HEK293 (cell line): ENCODE data around the gene MN1.

Experiments
- CTCF ChIA-PET: fragments of 350-600 bp; formaldehyde crosslinking; extraction: SDS; loops from one replicate; lab custom pipeline; 2021; ENCODE audit warnings: antibody characterized with exemption; lab: Yijun Ruan, JAX
- POLR2A ChIA-PET: fragments of 300-600 bp; formaldehyde crosslinking; extraction: SDS; loops from one replicate; lab custom pipeline; 2020; ENCODE audit warnings: antibody characterized with exemption, inconsistent platforms; lab: Yijun Ruan, JAX
- H3K27ac ChIP-seq: fragments of 200-500 bp; sonication (Bioruptor generic); 2 replicates; pipeline ENCODE4 v1.5.1; 2014; ENCODE audit warnings: low read depth, low read length, control low read depth, inconsistent platforms; ENCODE audit errors: extremely low read depth
- H3K36me3 ChIP-seq, 2 experiments: fragments of 200-500 bp in 1 of 2; sonication (Bioruptor generic) in 1 of 2; 1 replicate in 1 of 2; 2 replicates in 1 of 2; pipeline ENCODE4 v1.5.1; 2014 to 2017; ENCODE audit warnings: inconsistent platforms in 2 of 2, low read length in 2 of 2; ENCODE audit not compliant: control insufficient read depth in 2 of 2, insufficient read depth in 1 of 2
- H3K4me1 ChIP-seq: fragments of 200-500 bp; sonication (Bioruptor generic); 2 replicates; pipeline ENCODE4 v1.5.1; 2014; ENCODE audit warnings: mild to moderate bottlenecking, low read length, inconsistent platforms; ENCODE audit not compliant: control insufficient read depth, insufficient read depth
- H3K4me3 ChIP-seq: 2 replicates; pipeline ENCODE4 v1.5.1; 2011; ENCODE audit warnings: low read depth, mild to moderate bottlenecking, control low read depth, low read length, moderate library complexity
- H3K9me3 ChIP-seq: fragments of 200-500 bp; sonication (Bioruptor generic); 2 replicates; pipeline ENCODE4 v1.5.1; 2014; ENCODE audit warnings: low read depth, low read length, inconsistent platforms; ENCODE audit not compliant: control insufficient read depth, insufficient read depth
- KLF16 ChIP-seq: fragments of 450-650 bp; formaldehyde crosslinking; IDR thresholded peaks from 2 replicates; pipeline ENCODE4 v1.5.1; 2017; ENCODE audit warnings: missing biosample characterization, missing genetic modification characterization
- SCRT1 ChIP-seq: fragments of 450-650 bp; formaldehyde crosslinking; IDR thresholded peaks from 2 replicates; pipeline ENCODE4 v1.5.1; 2016; ENCODE audit warnings: missing biosample characterization, missing genetic modification characterization, borderline replicate concordance
- SP3 ChIP-seq: fragments of 450-650 bp; formaldehyde crosslinking; IDR thresholded peaks from 2 replicates; pipeline ENCODE4 v1.5.1; 2016; ENCODE audit warnings: missing biosample characterization, missing genetic modification characterization
- TCF7L2 ChIP-seq: IDR thresholded peaks from 2 replicates; pipeline ENCODE4 v1.6.1; 2011; ENCODE audit warnings: low read depth, mild to moderate bottlenecking, inconsistent platforms, low read length, moderate library complexity, borderline replicate concordance
- ZNF157 ChIP-seq: fragments of 450-650 bp; formaldehyde crosslinking; IDR thresholded peaks from 2 replicates; pipeline ENCODE4 v1.5.1; 2016; ENCODE audit warnings: missing biosample characterization, missing genetic modification characterization
- ZNF169 ChIP-seq: fragments of 450-650 bp; formaldehyde crosslinking; IDR thresholded peaks from 2 replicates; pipeline ENCODE4 v1.5.1; 2016; ENCODE audit warnings: missing biosample characterization, missing genetic modification characterization
- ZNF174 ChIP-seq: fragments of 450-650 bp; formaldehyde crosslinking; IDR thresholded peaks from 2 replicates; pipeline ENCODE4 v1.5.0; 2017; ENCODE audit warnings: missing biosample characterization, mild to moderate bottlenecking, missing genetic modification characterization
- ZNF248 ChIP-seq: fragments of 450-650 bp; formaldehyde crosslinking; IDR thresholded peaks from 2 replicates; pipeline ENCODE4 v1.5.1; 2017; ENCODE audit warnings: missing biosample characterization, missing genetic modification characterization
- ZNF292 ChIP-seq: fragments of 450-650 bp; formaldehyde crosslinking; IDR thresholded peaks from 2 replicates; pipeline ENCODE4 v1.5.1; 2016; ENCODE audit warnings: low read depth, missing biosample characterization, missing genetic modification characterization, borderline replicate concordance
- ZNF37A ChIP-seq: fragments of 450-650 bp; IDR thresholded peaks from 2 replicates; pipeline ENCODE4 v1.5.1; 2018; ENCODE audit warnings: missing biosample characterization, missing genetic modification characterization
- ZNF433 ChIP-seq: fragments of 450-650 bp; formaldehyde crosslinking; IDR thresholded peaks from 2 replicates; pipeline ENCODE4 v1.5.1; 2016; ENCODE audit warnings: missing biosample characterization, missing genetic modification characterization, low read depth
- ZNF596 ChIP-seq: fragments of 450-650 bp; IDR thresholded peaks from 2 replicates; pipeline ENCODE4 v1.5.0; 2018; ENCODE audit warnings: missing biosample characterization, mild to moderate bottlenecking, missing genetic modification characterization, moderate library complexity
- ZNF660 ChIP-seq: fragments of 450-650 bp; IDR thresholded peaks from 2 replicates; pipeline ENCODE4 v1.5.1; 2018; ENCODE audit warnings: missing biosample characterization, mild to moderate bottlenecking, missing genetic modification characterization
- ZNF792 ChIP-seq: fragments of 450-650 bp; formaldehyde crosslinking; IDR thresholded peaks from 2 replicates; pipeline ENCODE4 v1.5.1; 2016; ENCODE audit warnings: missing biosample characterization, missing genetic modification characterization
- TF ChIP-seq, protein P1 (sequence below): fragments of 450-650 bp; formaldehyde crosslinking; IDR thresholded peaks from 2 replicates; pipeline ENCODE4; 2016; ENCODE audit warnings: missing biosample characterization, missing genetic modification characterization
- TF ChIP-seq, protein P2 (sequence below): fragments of 450-650 bp; formaldehyde crosslinking; IDR thresholded peaks from 2 replicates; pipeline ENCODE4 v1.5.1; 2016; ENCODE audit warnings: missing biosample characterization, missing genetic modification characterization

The MN1 gene

GRCh38 chr22:27726331-27726685, 75.2 kb downstream of the MN1 start:
- H3K27ac ChIP-seq: peak overlapping the region; percentile 76
- TF ChIP-seq ZNF292 (tag by site-specific recombination): no peak
- no peak for TF ChIP-seq ZNF792
- TF ChIP-seq ZNF157: no peak
- TF ChIP-seq, protein P1, sequence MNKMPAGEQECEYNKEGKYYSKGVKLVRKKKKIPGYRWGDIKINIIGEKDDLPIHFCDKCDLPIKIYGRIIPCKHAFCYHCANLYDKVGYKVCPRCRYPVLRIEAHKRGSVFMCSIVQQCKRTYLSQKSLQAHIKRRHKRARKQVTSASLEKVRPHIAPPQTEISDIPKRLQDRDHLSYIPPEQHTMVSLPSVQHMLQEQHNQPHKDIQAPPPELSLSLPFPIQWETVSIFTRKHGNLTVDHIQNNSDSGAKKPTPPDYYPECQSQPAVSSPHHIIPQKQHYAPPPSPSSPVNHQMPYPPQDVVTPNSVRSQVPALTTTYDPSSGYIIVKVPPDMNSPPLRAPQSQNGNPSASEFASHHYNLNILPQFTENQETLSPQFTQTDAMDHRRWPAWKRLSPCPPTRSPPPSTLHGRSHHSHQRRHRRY (tag by site-specific recombination): no peak
- TF ChIP-seq ZNF37A: no peak
- TF ChIP-seq ZNF433: no peak
- no peak for TF ChIP-seq SP3 (tag by site-specific recombination)
- no peak for TF ChIP-seq TCF7L2
- TF ChIP-seq ZNF660 (tag by site-specific recombination): no peak
- TF ChIP-seq KLF16: no peak
- TF ChIP-seq ZNF596 (tag by site-specific recombination): no peak
- TF ChIP-seq ZNF174 (tag by site-specific recombination): no peak
- TF ChIP-seq ZNF169 (tag by site-specific recombination): no peak
- TF ChIP-seq, protein P2, sequence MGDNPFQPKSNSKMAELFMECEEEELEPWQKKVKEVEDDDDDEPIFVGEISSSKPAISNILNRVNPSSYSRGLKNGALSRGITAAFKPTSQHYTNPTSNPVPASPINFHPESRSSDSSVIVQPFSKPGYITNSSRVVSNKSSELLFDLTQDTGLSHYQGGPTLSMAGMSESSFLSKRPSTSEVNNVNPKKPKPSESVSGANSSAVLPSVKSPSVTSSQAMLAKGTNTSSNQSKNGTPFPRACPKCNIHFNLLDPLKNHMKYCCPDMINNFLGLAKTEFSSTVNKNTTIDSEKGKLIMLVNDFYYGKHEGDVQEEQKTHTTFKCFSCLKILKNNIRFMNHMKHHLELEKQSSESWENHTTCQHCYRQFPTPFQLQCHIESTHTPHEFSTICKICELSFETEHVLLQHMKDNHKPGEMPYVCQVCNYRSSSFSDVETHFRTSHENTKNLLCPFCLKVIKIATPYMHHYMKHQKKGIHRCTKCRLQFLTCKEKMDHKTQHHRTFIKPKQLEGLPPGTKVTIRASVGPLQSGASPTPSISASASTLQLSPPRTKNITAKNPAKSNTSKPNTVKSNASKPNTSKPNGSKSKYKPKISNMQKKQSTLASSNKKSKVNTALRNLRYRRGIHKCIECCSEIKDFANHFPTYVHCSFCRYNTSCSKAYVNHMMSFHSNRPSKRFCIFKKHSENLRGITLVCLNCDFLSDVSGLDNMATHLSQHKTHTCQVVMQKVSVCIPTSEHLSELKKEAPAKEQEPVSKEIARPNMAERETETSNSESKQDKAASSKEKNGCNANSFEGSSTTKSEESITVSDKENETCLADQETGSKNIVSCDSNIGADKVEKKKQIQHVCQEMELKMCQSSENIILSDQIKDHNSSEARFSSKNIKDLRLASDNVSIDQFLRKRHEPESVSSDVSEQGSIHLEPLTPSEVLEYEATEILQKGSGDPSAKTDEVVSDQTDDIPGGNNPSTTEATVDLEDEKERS (tag by site-specific recombination): no peak
- H3K4me3 ChIP-seq: no peak overlapping the region
- H3K36me3 ChIP-seq: no peaks in the 10 kb centered on the region
- POLR2A ChIA-PET: interaction anchor here (0.5 to 1.0 kb wide), 2 partner anchors 8 to 733 kb away, joined by 3 to 4 read pairs; no protein-coding TSS in a partner anchor
- H3K4me1 ChIP-seq: peaks cover 5% of the 10 kb centered on the region; the same call in 1 of the 2 replicates
- CTCF ChIA-PET: interaction anchor here (0.6 kb wide), 2 partner anchors 45 to 253 kb away, joined by 3 read pairs; no protein-coding TSS in a partner anchor
- H3K9me3 ChIP-seq: no peaks in the 10 kb centered on the region

- POLR2A ChIA-PET: interaction anchor here (0.5 kb wide), 1 partner anchor 732 kb away, joined by 3 read pairs; no protein-coding TSS in a partner anchor
Measured at GRCh38 chr22:27725661-27726060, 75.9 kb downstream of the MN1 start.

More at GRCh38 chr22:27725661-27726060, 75.9 kb downstream of the MN1 start:
- Histone ChIP-seq H3K36me3 (no peaks in the 10 kb centered on the region), H3K4me3 (no peak overlapping the region), H3K27ac (peak overlapping the region; percentile 76; the same call in 1 of the 2 replicates), H3K4me1 (peaks cover 5% of the 10 kb centered on the region; the same call in 1 of the 2 replicates), H3K9me3 (no peaks in the 10 kb centered on the region)
- CTCF ChIA-PET: interaction anchor here (0.6 to 1.3 kb wide), 6 partner anchors 26 to 1631 kb away, joined by 3 read pairs; no protein-coding TSS in a partner anchor
- TF ChIP-seq SCRT1 (tag by site-specific recombination) (no peak), ZNF248 (tag by site-specific recombination) (no peak)
- TF ChIP-seq, protein P2 (tag by site-specific recombination): no peak
